ENCODE results near the gene SPAG16. TPM values are rescaled to one million over a fixed set of nuclear protein-coding genes. Genes with fewer than 3 reads are reported as not detected.

SPAG16 gene
- total and polyA plus RNA-seq, 2 of the 13 experiments (the other 11 are each of a cell fraction or from before 2014, with no cell fraction given), result 9.6 to 26.5 TPM

- no peaks in the 10 kb centered on the region for H3K27me3 ChIP-seq (ENCODE audit: control insufficient read depth in 1 of 2, insufficient read depth in 2 of 2, low read length in 2 of 2)
- POLR2A ChIA-PET, result no interaction called here
- no TSS peak for BruUV-seq (replicated peaks)
- H3K4me3 ChIP-seq (replicated peaks in 1 of 3; ENCODE audit: insufficient read depth in 1 of 3, low read depth in 2 of 3, low read length in 3 of 3), result no peak overlapping the region
- intact Hi-C loops (cut with micrococcal nuclease; ENCODE audit: unreplicated experiment), result no loop called here
- no peak overlapping the region for H2AFZ ChIP-seq (ENCODE audit: low read length)
- no peaks in the 10 kb centered on the region for H3K9me3 ChIP-seq (ENCODE audit: low read length)
- no peaks in the 10 kb centered on the region for H3K36me3 ChIP-seq (replicated peaks in 1 of 2; ENCODE audit: control insufficient read depth in 1 of 2, insufficient read depth in 2 of 2, low read length in 2 of 2)
- H3K79me2 ChIP-seq (ENCODE audit: insufficient read depth, low read length), result no peaks in the 10 kb centered on the region
- no peak overlapping the region for H3K9ac ChIP-seq (ENCODE audit: insufficient read depth, low read depth, low read length)
- DNase-seq (ENCODE audit: low spot score), result no peak
- in situ Hi-C loops (cut with HindIII; ENCODE audit: extremely low pct_ligation_motif_present, low pct_unique_long_range_greater_than_20kb), result no loop called here
- FAIRE-seq, result no peak
- H3K4me2 ChIP-seq (ENCODE audit: low read depth, low read length), result no peak overlapping the region
- H3K27ac ChIP-seq (ENCODE audit: extremely low read length, insufficient read depth, low read length), result no peak overlapping the region
- ATAC-seq, result no peak
- no peaks in the 10 kb centered on the region for H4K20me1 ChIP-seq (ENCODE audit: insufficient read depth, low read length)
- CTCF ChIA-PET (ENCODE audit: low intra/inter-chr PET ratio, low total read pairs), result no interaction called here
- H3K4me1 ChIP-seq (ENCODE audit: insufficient read depth, low read length), result no peaks in the 10 kb centered on the region
- no peak for TF ChIP-seq ZFP36 (IDR thresholded peaks at IDR 0.05; ENCODE audit: borderline replicate concordance, low read depth, low read length, partially characterized antibody)
- TF ChIP-seq JARID2 (CRISPR knock-in tag; IDR thresholded peaks at IDR 0.05; ENCODE audit: insufficient replicate concordance), result no peak
- TF ChIP-seq, protein P1, sequence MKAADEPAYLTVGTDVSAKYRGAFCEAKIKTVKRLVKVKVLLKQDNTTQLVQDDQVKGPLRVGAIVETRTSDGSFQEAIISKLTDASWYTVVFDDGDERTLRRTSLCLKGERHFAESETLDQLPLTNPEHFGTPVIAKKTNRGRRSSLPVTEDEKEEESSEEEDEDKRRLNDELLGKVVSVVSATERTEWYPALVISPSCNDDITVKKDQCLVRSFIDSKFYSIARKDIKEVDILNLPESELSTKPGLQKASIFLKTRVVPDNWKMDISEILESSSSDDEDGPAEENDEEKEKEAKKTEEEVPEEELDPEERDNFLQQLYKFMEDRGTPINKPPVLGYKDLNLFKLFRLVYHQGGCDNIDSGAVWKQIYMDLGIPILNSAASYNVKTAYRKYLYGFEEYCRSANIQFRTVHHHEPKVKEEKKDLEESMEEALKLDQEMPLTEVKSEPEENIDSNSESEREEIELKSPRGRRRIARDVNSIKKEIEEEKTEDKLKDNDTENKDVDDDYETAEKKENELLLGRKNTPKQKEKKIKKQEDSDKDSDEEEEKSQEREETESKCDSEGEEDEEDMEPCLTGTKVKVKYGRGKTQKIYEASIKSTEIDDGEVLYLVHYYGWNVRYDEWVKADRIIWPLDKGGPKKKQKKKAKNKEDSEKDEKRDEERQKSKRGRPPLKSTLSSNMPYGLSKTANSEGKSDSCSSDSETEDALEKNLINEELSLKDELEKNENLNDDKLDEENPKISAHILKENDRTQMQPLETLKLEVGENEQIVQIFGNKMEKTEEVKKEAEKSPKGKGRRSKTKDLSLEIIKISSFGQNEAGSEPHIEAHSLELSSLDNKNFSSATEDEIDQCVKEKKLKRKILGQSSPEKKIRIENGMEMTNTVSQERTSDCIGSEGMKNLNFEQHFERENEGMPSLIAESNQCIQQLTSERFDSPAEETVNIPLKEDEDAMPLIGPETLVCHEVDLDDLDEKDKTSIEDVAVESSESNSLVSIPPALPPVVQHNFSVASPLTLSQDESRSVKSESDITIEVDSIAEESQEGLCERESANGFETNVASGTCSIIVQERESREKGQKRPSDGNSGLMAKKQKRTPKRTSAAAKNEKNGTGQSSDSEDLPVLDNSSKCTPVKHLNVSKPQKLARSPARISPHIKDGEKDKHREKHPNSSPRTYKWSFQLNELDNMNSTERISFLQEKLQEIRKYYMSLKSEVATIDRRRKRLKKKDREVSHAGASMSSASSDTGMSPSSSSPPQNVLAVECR (CRISPR knock-in tag; IDR thresholded peaks at IDR 0.05; ENCODE audit: borderline replicate concordance), result no peak
- no peak for TF ChIP-seq SP1 (IDR thresholded peaks at IDR 0.05)
- TF ChIP-seq SP1 (CRISPR knock-in tag; IDR thresholded peaks at IDR 0.05), result no peak
- TF ChIP-seq, protein P2, sequence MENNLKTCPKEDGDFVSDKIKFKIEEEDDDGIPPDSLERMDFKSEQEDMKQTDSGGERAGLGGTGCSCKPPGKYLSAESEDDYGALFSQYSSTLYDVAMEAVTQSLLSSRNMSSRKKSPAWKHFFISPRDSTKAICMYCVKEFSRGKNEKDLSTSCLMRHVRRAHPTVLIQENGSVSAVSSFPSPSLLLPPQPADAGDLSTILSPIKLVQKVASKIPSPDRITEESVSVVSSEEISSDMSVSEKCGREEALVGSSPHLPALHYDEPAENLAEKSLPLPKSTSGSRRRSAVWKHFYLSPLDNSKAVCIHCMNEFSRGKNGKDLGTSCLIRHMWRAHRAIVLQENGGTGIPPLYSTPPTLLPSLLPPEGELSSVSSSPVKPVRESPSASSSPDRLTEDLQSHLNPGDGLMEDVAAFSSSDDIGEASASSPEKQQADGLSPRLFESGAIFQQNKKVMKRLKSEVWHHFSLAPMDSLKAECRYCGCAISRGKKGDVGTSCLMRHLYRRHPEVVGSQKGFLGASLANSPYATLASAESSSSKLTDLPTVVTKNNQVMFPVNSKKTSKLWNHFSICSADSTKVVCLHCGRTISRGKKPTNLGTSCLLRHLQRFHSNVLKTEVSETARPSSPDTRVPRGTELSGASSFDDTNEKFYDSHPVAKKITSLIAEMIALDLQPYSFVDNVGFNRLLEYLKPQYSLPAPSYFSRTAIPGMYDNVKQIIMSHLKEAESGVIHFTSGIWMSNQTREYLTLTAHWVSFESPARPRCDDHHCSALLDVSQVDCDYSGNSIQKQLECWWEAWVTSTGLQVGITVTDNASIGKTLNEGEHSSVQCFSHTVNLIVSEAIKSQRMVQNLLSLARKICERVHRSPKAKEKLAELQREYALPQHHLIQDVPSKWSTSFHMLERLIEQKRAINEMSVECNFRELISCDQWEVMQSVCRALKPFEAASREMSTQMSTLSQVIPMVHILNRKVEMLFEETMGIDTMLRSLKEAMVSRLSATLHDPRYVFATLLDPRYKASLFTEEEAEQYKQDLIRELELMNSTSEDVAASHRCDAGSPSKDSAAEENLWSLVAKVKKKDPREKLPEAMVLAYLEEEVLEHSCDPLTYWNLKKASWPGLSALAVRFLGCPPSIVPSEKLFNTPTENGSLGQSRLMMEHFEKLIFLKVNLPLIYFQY (CRISPR knock-in tag; IDR thresholded peaks at IDR 0.05; ENCODE audit: borderline replicate concordance), result no peak
- no peak for TF ChIP-seq ZHX2 (IDR thresholded peaks at IDR 0.05; ENCODE audit: low read depth)
- no peak for TF ChIP-seq ZHX2 (CRISPR knock-in tag; IDR thresholded peaks at IDR 0.05; ENCODE audit: borderline replicate concordance)
- TF ChIP-seq CENPT (CRISPR knock-in tag; IDR thresholded peaks at IDR 0.05; ENCODE audit: low read depth), result no peak
- TF ChIP-seq GPN1 (CRISPR knock-in tag; IDR thresholded peaks at IDR 0.05; ENCODE audit: borderline replicate concordance), result no peak
Measured at GRCh38 chr2:214393796-214394195, 1109.5 kb downstream of the SPAG16 start.
